Suprapubic skin (tissue), 4 donors: Measurements from ENCODE around the gene LMOD1.

Experiments used
- CTCF ChIP-seq, 2 donors: fragments of 200-600 bp in 1 of 2; fragments of 450-650 bp in 1 of 2; sonication (generic) in 1 of 2; IDR thresholded peaks; one replicate each; pipeline ENCODE4 v1.5.1; 2016 to 2019; ENCODE audit warnings: antibody characterized with exemption in 2 of 2, mild to moderate bottlenecking in 1 of 2, moderate library complexity in 1 of 2
- EP300 ChIP-seq: sonication (generic); formaldehyde crosslinking; IDR thresholded peaks from one replicate; pipeline ENCODE4 v1.6.1; 2017; ENCODE audit warnings: antibody characterized with exemption
- POLR2AphosphoS5 ChIP-seq, 3 donors: sonication (generic); formaldehyde crosslinking; IDR thresholded peaks; one replicate each; pipeline ENCODE4 v1.6.1; 2017; ENCODE audit warnings: antibody characterized with exemption in 3 of 3

DNA sequence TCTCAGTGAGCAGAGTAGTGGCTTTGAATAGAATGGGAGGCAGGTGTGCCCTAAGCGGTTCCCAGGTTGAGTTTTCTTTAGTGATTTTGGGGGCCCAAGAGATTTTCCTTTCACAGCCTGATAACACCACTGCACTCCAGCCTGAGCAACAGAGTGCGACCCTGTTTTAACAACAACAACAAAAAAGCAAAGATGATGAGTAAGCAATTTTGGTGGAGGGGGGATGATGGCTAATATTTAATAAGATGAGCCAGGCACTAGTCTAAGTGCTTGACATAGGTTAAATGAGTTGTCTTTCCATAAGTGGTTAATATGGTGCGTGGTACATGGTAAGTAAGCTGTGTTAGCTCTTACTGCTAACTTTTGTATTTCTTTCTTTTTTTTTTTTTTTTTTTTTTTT is 38.1 kb upstream of the LMOD1 start:
- TF ChIP-seq CTCF (IDR thresholded peaks at IDR 0.05) (no peak), POLR2AphosphoS5 (IDR thresholded peaks at IDR 0.05) (no peak), EP300 (no peak)
